ENCODE results near the gene CLPSL1.
A peak's percentile ranks its signal among the peaks of the same experiment; 100 is the strongest.

Gene CLPSL1

DNA sequence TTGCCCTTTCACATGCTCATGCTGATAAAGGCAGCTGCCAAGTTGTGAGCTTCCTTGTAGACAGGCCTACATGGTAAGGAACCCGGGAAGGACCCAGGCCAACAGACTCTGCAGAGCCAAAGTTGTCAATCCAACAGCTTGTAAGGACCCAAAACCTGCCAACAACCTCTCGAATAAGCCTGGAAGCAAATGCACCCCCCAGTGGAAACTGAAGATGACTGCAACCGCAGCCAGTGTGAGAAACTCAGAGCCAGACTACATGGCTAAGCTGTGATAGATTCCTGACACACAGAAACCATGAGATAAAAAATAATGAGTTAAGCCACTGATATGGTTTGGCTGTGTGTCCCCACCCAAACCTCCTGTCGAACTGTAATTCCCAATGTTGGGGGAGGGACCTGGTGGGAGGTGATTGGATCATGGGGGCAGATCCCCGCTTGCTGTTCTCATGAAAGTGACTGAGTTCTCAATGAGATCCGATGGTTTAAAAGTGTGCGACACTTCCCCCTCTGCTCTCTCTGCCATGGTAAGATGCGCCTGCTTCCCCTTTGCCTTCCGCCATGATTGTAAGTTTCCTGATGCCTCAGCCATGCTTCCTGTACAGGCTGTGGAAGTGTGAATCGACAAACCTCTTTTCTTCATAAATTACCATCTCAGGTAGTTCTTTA is 23.2 kb upstream of the CLPSL1 start:
- peak in 1 of 56 donors; percentile 2 for DNase-seq

DNA sequence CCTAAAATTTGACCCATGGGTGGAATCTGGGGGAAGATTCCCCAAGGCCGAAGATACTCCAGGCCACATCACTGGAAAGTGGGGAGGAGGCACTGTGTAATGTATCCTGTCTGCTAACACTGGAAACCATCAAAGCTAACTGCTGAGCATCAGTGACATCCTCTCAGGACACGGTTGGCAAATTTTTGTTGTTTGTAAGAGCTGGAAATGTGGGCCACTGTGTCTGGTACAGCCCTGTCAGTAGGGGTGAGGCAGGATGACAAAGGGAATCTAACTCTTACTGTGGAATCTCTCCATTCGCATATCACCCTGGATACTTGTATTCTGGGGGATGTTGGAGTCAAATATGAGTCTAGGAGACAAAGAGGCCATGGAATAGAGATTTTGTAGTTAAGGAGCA is 21.4 kb upstream of the CLPSL1 start:
- DNase-seq = no peak

DNA sequence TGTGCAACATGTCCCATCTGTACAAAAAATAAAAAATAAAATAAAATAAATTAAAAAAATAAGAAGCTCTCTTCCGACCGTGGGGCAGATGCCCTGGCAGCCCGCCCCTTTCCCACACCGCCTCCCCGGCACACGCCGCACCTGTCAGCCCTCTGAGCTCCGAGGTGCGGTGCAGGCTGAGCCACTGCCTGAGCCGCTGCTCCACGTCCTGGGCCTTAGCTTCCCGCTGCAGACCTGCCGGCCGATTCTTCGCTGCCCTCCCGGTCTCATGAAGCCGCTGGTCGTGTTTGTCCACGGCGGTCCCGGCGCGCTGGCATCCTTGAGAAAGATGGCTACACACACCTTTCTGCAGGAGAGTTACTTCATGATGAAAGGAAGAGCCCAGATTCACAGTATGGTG is 15.1 kb upstream of the CLPSL1 start:
- no peak for DNase-seq

DNA sequence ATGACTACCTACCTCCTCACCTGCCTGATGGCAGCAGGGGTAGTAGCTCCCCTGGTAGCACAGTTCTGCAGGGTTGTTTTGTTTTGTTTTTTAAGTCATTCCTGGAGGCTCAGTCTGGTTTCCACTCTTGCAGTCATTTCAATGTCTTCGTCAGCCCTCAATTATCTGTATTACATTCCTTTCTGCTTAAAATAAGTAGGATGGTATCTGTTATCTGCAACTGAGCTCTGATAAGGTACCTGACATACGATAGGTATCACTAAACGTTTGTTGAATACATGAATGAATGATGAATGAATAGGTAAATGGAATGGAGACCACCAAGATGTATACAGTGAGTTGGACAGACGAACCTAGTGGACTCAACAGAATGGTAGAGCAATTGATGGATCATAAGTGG is 11.6 kb upstream of the CLPSL1 start:
- no peak for DNase-seq

DNA sequence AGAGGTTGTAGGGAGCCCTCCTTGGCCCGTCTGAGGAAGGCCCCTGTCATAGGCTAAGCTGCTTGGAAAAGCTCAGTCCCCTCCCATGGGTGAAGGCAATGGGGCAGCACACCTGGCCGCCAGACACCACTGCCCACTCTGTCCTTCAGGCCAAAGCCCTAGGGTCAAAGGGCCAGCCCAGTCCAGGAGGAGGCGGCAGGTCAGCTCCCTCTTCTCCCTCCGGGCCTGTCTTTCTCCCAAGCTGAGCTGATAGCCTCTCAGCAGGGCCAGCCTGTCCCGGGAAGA is 9.5 kb upstream of the CLPSL1 start:
- DNase-seq = no peak

DNA sequence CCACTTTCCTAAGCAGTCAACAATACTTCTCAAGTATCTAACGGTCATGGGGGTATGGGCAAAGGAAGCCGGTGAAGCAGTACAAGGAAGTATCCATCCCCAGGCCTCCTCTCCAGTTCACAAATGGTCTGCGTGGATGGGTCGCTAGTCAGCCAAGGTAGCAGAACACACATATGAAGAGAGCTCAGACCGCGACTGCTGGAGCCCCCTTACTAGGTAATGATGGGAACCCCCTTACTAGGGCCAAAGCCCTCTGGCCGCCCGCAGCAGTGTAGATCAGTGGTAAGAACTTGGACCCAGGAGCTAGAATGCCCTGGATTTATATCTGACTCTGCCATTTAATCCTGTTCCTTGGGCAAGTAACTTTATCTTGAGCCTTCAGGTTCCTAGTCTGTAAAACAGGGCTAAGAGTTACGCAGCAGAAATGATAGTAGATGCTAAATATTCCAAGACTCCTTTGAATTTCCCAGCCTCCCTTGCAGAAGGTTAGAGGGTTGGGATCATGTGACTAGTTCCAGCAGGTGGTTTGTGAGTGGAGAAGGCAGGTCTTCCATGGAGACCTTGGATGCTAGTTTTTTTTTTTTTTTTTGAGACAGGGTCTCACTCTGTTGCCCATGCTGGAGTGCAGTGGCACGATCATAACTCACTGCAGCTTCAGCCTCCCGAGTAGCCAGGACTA is 6.6 kb upstream of the CLPSL1 start:
- no peak for DNase-seq

DNA sequence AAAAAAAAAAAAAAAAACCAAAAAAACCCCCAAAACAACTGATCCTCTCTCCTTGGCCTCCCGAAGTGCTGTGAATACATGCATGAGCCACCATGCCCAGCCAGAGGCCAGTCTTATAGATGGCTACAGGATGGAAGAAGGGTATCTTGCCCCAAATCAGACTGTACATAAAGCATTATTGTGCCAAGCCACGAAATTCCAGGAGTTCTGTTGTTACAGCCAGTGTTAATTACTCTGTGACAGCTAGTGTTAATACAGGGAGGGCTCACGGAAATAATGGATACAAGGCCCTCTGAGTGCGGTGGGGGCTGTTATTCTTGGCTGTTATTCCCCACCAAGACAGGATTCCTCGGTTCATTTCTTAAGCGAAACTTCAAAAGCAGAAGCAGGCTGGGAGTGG is 5.8 kb upstream of the CLPSL1 start:
- no peak for DNase-seq

DNA sequence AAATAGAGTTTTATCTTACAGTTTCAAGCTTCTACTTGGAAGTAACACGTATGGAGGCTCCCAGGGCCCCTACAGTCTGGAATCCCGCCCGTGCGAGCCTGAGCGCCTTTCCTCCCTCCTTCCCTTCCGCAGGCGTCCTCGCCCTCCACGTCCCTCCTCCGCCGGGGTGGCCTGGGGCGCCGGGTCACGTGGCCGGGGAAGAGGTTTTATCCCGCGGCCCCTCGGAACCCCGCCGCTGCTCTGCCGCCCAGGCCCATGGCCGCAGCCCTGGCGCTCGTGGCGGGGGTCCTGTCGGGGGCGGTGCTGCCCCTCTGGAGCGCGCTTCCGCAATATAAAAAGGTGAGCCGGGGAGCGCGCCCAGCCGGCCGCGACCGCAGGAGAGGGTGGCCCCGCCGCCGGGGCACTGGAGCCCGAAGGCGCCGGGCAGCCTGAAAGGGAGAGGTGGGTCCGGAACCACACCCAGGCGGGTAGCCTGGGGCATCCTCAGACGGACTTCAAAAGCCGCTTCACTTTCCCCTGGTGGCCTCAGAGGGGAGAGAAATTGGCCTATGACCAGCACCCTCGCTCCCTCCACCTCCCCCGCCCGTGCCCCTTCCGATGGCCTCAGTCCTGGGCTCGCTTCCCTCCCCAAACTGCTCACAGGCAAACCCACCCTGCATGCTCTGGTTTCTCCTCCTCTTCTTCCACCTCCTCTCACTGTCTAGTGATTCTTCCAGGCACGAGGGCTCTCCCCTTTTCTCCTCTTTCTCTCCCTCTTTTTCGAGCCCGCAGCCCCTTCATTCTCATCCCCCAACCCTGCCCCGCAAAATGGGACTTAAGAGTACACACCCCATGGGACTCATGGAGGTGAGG is 4.2 kb upstream of the CLPSL1 start, which contains the start of gene CLPSL2:
Gene CLPSL2 (plus strand): TSS at position 235 of the 852 bp plus-strand sequence. CDS start 21 bp downstream, at position 256.
- DNase-seq = peak in 1 of 56 donors; percentile 8

DNA sequence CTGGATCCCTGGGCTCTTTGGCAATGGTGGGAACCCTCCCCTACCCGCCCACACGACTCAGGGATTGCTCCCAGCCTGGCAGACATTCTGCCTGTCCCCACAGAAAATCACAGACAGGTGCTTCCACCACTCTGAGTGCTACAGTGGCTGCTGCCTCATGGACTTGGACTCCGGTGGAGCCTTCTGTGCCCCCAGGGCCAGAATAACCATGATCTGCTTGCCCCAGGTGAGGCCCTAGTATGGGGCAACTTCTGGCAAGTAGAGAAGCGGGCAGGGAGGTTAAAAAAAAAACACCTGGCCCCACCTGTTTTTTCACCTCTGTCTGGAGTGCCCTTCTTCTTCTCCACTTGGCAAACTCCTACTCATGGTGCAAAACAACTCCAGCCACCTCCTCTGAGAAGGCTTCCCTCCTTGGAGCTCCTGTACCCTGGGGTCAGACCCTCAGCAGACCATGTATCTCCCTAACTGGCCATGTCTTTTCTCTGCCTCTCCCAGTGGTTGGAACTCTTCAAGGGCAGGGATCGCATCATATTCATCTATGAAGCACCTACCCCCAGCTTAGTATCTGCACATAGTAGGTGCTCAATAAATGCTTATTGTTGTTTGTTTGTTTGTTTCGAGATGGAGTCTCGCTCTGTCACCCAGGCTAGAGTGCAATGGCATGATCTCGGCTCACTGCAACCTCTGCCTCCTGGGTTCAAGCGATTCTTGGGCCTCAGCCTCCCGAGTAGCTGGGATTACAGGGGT is 3.3 kb upstream of the CLPSL1 start:
- no peak for DNase-seq

DNA sequence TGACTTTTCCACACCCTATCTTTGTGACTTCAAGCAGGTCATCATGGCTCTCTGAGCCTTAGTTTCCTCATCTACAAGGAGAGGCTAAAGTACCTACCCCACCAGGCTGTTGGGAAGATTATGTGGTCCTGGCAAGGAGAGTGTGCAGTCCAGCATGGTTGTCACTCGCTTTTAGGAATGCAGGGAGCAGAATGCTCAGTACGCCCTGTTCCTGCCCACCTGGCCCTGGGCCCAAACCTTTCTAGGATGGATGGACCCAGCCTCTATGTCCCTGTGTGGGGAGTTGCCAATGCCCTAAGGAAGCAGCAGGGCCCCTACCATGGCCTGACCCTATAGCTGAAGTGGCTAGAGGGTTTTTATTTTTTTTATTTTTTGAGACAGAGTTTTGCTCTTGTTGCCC is 2.4 kb upstream of the CLPSL1 start:
- no peak for DNase-seq

DNA sequence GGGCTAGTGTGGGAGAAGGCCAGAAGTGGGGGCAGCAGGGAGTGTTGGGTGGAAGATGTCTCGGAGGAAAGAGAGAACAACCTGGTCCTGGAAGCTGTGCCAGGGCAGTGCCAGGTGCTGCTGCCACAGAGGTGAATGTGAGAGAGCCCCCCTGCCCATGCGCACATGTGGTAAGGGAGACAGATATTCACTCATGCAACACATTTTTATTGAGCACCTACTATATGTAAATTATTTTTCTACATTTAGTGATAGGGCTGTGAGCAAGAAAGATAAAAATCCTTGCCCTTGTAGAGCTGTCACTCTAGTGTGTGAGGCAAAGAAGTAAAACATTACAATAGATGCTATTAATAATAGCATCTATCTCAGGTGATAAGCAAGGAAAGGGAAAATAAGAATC is 471 bp downstream of the CLPSL1 start:
- no peak for DNase-seq

DNA sequence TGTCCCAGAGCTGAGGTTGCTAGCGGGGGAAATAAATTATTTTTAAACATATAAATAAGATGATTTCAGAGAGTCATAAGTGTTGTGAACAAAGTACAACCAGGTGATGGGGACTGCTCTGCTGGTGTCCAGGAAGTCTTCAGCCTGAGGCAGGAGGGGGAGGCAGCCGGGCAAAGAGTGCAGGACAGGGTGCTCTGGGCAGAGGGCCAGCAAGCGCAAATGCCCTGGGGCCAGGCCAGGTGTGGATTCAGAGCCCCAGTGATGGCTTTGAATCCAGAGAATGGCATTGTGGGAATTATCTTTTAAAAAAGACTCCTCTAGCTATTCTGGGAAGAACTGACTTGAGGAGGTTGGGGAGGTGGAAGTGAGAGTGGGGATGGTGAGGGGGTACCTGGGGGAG is 1.6 kb downstream of the CLPSL1 start:
- DNase-seq = no peak

DNA sequence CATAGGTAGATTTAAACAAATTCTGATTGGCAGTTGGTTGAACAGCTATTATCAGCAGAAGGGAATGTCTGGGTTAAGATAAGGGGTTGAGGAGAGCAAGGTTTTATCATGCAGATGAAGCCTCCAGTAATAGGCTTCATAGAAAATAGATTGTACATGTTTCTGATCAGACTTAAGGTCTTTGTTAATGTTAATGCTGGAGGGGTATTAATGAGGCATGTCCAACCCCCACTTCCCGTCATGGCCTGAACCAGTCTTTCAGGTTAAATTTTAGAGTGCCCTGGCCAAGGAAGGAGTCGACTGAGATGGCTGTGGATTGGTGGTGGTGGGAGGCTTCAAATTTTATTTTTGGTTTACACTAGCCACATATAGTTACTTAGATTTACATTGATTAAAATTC is 3.4 kb downstream of the CLPSL1 start:
- no peak for DNase-seq

DNA sequence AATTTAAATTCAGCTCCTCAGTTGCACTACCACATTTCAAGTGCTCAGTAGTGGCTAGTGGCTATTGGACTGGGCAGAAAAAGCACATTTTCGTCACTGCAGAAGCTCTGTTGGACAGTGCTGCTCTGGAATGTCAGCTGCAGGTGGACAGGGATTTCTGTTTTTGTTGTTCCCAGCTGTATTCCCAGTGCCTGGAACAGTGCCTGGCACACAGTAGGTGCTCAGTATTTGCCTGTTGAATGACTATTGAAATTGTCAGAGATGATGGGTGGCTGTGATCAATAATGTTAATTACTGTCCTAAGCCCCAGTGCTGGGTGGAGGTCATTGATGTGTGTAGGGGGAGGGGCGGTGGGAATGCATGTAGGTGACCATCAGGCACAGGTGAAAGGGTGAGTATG is 5.5 kb downstream of the CLPSL1 start:
- no peak for DNase-seq

DNA sequence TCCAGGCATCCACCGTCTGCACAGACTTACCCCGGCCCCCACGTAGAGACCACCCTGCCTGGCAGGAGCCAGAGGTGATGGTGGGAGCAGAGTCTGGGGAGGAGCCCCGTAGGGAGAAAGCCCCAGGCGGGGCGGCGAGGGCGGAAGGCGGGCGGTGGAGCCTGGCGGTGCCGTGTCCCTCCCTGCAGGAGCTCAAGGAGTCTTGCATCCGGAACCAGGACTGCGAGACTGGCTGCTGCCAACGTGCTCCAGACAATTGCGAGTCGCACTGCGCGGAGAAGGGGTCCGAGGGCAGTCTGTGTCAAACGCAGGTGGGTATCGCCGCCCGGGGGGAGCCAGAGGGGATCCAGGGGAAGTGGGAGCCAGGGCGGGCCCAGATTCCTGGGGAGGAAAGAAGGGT is 6.0 kb downstream of the CLPSL1 start:
- no peak for DNase-seq

DNA sequence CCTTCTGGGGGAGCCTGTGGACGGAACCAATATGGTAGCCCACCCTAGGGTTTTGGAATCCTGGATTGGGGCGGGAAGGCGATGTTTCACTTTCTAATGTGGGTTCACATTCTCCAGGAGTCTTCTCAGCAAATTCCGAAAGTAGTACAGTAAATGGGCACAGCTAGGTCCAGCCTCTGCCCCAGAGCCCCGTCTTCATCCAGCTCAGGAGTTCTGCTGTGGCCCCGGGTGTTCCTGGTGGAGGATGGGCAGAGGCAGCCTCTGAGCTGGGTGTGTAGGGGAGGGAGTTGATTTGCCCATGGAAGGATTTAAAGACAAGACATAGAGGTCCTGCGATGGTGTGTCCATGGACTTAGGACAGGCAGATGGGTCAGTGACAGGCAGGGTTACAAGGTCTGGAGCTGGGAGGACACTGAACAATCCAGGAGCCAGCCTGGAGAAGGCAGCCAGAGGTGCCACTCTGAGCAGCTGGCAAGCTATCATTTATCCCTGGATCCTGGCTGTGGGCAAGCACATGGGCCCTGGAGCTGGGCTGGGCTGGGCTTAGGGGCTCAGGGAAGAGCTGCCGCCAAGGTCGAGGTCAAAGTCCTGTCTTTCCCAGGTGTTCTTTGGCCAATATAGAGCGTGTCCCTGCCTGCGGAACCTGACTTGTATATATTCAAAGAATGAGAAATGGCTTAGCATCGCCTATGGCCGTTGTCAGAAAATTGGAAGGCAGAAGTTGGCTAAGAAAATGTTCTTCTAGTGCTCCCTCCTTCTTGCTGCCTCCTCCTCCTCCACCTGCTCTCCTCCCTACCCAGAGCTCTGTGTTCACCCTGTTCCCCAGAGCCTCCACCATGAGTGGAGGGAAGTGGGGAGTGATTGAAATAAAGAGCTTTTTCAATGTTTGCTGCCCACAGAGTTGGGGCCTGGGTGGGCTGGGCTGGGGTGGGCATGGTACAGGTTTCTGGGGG is 6.7 kb downstream of the CLPSL1 start:
- DNase-seq = no peak

DNA sequence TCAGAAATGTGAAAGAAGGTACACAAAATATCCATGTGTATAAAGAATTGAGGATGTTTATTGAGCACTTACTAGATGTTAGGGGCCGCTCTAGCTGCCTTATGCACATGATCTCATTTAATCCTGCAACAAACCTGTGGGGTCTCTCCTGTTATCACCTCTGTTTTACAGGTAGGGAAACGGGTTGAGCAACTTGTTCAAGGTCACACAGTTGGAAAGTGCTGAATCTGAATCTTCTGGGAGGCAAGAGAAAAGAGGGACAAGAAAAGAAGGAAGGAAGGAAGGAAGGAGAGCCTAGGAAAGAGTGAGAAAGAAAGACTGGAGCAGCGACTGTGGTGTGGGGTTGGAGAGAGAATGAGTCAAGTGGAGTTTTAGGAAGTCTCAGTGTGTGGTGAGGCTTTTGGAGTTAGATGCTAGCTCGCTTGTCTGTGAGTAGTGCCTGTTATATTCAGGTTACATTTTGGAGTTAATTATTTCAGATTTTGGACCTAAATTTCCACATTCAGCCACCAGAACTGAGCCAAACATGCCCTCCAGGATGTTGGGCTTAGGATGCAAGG is 7.7 kb downstream of the CLPSL1 start:
- no peak for DNase-seq

DNA sequence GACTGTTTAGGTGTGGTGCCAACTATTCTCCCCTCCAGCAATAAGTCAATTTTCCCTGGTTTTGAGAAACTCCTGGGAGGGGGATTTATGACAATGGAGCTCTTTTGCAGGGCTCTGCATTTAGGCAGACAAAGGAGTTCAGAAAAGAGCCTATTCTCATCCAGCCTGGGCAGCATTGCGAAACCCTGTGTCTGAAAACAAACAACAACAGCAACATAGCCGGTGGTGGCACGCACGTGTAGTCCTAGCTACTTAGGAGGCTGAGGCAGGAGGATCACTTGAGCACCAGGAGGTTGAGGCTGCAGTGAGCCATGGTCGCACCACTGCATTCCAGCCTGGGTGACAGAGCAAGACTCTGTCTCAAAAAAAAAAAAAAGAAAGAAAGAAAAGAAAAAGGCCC is 9.9 kb downstream of the CLPSL1 start:
- DNase-seq = no peak

DNA sequence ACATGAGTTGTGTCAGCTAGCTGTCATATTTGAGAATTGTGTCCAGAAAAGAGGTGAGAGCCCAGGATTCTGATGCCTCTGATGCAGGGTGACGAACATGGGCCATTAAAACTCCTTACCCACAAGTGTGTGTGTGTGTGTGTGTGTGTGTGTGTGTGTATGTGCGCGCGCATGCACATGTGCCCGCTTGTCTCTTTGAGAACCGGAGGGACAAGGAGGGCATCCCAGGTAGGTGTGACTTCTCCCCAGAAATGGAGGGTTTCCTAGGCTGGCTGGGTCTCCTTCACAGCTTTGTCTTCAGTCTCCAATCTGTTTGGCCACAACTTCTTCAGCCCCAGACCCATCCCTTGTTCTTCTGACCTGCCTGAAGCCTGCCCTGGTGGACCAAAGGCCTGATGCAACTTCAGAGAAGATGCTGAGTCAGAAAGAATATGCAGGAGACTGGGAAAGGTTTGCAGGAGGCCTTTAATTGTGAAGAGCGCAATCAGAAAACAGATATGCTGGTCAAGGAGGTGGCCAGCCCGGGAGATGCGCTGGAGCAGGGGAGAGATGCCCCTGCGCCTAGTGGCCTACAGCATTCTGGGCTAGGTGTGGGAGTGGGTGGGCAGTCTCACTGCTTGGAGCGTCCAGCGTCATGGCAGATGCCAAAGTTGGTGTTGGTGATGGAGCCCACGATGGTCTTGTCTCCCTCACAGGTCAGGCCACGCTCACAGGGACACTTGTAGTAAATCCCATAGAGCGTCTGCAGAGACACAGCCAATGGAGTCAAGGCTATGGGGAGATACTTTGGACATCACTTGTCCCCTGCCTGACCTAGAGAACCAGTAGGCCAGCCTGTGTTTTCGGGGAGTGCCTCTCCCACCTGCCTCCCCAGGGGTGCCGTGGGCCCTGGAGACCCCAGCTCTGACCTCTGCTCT is 14.0 kb downstream of the CLPSL1 start:
- DNase-seq = no peak
